ENCODE measurements around the gene LRRC8E. TPM values are rescaled to one million over a fixed set of nuclear protein-coding genes. Genes with fewer than 3 reads are reported as not detected.

Gene LRRC8E
- total RNA-seq, 1 donor from 2014 or later = under 0.01 TPM

GRCh38 chr19:7918615-7919421, 30.5 kb downstream of the LRRC8E start:
- no peak for DNase-seq (ENCODE audit: low read depth in 2 of 2)

- DNase-seq (ENCODE audit: low read depth in 2 of 2) = peak; percentile 94
Observed at GRCh38 chr19:7919610-7920518, 31.6 kb downstream of the LRRC8E start, which contains the start of gene SNAPC2. Gene SNAPC2 (plus strand): TSS chr19:7920338. CDS start chr19:7920367, 29 bp downstream.

DNA sequence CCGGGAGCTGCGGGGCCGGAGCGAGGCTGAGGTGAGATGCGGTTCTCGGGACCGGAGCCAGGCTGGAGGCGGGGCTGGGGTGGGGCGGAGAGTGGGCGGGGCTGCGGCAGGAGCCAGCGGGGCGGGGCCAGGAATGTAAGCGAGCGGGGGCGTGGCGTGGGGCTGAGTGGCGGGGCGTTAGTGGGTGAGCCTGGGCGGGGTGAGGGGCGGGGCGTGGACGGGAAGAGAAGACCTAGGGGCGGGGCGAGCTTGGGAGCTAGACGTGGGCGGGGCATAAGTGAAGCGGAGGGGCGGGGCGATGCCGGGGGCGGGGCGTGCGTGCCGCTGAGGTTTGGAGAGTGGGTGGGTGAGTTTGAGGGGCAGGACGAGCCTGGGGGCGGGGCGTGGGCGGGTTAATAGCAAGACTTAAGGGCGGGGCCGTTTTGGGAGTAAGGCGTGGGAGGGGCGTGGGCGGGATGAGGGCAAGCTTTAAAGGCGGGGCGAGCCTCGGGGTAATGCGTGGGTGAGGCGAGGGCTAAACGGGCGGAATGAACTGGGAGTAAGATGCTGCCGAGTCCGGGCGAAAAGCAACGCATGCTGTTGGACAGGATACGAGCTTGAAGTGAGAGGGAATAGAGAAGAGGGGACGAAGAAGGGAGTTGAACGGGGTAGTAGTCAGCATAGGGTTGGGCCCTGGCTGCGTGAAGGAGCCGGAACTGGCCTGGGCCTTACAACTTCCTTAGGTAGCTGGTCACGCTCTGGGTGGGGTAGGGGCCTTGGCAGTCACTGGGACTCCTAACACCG, 32.4 kb downstream of the LRRC8E start:
- peak; percentile 98 to 99 for DNase-seq (ENCODE audit: low read depth in 2 of 2)

DNA sequence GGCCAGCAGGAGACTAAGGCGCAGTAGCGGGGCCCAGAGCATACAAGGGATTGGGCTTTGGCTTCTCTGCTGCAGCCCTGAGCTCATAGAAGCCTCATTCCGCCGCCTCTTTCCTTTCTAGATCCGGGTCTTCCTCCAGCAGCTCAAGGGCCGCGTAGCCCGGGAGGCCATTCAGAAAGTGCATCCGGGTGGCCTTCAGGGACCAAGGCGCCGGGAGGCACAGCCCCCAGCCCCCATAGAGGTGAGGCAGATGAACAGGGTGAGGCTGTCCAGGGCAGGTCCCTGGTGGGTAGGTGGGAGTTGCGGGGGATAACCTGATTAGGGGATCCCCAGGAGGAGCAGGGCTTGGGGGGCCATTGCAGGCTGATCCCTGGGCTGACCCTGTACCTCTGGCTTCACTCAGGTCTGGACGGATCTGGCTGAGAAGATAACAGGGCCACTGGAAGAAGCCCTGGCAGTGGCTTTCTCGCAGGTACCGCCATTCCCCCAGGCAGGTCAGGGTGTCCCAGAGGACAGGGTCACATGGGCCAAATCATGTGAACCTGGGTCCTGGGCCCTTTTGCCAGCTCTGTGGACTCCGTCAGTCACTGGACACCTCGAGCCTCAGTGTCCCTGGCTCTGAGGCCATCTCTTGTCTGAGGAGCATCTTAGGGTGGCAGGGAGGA, 33.1 kb downstream of the LRRC8E start:
- peak in 1 of 2 donors; percentile 40 for DNase-seq (ENCODE audit: low read depth in 2 of 2)

DNA sequence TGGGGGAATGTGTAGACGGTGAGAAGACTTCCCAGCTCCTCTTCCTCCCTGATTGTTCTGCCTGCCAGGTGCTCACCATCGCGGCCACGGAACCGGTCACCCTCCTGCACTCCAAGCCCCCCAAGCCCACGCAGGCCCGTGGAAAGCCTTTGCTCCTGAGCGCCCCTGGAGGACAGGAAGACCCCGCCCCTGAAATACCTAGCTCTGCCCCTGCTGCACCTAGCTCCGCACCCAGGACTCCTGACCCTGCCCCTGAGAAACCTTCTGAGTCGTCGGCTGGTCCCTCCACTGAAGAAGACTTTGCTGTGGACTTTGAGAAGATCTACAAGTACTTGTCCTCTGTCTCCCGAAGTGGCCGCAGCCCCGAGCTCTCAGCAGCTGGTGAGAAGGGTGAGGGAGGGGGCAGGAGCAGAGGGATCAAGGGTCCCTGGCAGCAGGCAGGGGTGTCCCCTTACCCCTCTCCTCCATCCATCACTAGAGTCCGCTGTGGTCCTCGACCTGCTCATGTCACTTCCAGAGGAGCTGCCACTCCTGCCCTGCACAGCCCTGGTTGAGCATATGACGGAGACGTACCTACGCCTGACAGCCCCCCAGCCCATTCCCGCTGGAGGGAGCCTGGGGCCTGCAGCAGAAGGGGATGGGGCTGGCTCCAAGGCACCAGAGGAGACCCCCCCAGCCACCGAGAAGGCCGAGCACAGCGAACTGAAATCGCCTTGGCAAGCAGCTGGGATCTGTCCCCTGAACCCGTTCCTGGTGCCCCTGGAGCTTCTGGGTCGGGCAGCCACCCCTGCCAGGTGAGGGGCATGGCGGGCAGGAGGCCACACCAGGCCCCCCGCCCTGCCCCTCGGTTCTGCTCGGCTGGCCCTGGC, 33.9 kb downstream of the LRRC8E start:
- no peak for DNase-seq (ENCODE audit: low read depth in 2 of 2)

DNA sequence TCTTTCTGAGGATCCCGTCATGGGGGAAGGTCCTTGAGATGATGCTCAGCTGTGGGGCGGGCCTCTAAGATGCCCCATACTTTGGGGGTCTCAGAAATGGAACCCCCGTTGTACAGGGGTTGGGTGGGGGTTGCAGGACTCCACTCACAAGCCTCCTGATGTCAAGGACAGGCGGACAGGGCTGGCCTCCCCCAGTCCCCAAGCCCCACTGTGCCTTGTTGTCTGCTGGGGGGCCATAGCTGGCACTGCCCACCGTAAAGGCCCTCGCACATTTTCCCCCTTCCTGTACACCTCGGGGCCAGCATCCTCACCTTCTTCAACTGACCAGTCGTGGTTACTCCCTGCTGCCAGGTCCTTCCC, 34.5 kb downstream of the LRRC8E start:
- no peak for DNase-seq (ENCODE audit: low read depth in 2 of 2)

DNA sequence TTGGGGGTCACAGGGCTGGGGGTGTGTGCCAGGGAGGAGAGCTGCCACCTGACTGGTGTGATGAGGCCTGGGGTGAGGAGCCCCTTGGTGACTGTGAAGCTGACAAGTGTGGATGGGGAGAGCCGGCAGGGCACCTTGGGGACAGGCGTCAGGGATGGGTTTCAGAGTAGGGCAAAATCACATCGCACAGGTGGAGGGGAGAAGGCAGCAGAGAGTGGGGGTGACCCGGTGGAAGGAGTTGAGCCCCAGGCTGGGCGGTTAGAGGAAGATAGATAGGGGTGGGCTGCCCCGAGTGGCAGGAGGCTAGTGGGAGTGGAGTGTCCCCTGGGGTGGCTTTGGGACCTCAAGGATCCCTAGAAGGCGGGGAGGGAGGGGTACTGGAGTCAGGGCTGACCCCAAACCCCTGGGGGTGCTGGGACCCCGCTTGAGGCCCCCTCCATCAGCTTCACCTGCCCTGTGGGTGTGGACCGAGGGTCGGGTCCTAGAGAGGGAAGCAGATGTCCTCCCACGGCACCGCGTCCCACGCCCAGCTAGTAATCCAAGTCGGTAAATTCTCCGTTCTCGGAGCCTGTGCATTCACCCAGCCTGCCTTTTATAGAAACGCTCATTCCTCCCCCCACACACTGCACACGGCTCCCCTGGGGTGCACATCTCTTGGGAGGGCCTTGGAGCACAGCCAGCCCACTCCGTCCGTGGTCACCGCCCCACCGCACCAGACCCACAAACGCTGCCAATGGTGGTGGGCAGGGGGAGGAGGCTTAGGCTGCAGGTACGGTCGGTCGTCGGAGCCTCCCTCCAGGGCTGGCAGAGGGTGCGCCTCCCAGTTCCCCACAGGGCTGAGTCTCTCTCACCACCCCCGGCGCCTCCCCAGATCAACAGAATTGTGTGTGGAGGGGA, 35.2 kb downstream of the LRRC8E start:
- DNase-seq (ENCODE audit: low read depth in 2 of 2) = no peak

GRCh38 chr19:7924241-7924640, 35.9 kb downstream of the LRRC8E start:
- DNase-seq (ENCODE audit: low read depth in 2 of 2) = no peak

DNA sequence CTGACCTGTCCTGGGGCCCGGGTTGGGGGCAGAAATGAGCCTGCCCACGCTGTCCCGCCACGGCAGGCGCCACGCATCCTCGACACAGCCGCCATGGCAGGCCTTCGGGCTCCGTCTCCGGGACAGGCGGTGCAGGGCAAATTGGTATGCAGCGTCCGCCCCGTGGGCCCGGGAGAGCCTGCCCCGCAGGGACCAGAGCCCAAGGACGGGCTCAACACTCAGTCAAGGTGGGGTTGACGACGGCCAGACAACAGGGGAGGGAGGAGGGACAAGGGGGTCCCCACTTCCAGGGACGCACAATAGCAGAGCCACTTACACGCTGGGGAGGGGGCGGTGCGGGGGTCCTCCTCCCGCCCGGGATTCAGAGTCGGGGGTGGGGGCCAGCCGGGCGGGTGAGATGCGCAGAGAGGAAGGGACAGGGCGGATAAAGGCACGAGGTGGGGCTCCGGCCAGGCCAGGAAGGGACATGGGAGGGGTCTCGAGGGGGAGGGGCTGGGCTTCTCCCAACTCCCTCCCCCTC, 36.4 kb downstream of the LRRC8E start:
- no peak for DNase-seq (ENCODE audit: low read depth in 2 of 2)

GRCh38 chr19:7925171-7925851, 37.0 kb downstream of the LRRC8E start:
- DNase-seq (ENCODE audit: low read depth in 2 of 2) = peak; percentile 78 to 85

- DNase-seq (ENCODE audit: low read depth in 2 of 2) = peak; percentile 58 to 69
Observed at GRCh38 chr19:7926021-7926726, 37.9 kb downstream of the LRRC8E start, which contains the start of gene CTXN1. Gene CTXN1 (minus strand): TSS chr19:7926135. CDS start chr19:7925538, 597 bp downstream.

- no peak for DNase-seq (ENCODE audit: low read depth in 2 of 2)
Observed at GRCh38 chr19:7926727-7927604, 38.7 kb downstream of the LRRC8E start.

DNA sequence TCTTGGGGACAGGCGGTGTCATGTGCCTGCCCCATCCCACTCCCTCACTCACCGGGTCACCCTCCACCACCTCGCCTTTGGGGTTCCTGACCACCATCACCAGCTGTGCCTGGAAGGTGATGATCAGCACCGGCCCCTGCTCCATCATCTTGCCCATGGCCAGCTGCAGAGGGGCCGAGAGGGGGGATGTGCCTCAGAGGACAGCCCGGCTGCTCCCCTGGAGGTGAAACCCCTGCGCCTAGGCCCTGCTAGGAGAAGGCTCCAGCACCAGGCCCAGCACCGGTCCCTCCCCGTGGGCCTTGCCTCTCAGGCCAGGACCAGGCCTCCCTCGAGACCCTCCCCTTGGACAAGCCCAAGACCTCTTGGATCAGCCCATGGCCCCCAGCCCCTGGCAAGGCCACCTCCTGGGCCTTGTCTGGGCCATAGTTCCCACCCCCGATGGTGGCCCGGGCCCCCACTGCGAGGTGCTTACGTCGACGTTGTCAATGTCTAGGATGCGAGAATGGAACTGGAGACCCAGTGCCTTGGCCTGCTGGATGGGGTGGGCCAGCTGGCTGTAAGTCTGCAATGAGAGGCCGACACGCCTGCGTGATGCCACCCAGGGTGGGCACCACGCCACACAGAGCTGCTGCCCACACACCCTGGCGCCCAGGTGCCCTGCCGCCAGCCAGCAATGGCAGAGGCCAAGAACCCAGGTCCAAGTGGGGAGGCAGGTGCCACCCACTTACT, 39.5 kb downstream of the LRRC8E start:
- no peak for DNase-seq (ENCODE audit: low read depth in 2 of 2)

DNA sequence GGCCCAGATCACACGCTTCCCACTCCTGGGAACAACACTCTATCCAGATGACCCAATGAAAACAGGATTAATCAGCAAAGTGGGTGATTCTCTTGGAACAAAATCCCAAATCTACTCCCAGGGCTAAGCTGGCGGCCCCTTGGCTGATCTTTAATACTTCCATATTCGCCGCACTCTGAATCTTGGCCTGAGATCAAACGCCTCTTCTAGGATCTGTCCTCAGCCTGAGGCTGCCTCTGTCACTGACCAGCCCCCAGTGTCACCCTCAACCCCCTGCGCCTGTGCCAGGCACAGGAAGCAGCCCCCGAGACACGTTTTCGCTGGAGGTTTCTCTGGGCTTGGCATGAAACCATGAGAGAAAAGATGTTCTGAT, 40.0 kb downstream of the LRRC8E start:
- no peak for DNase-seq (ENCODE audit: low read depth in 2 of 2)

GRCh38 chr19:7928741-7929701, 40.7 kb downstream of the LRRC8E start:
- peak; percentile 61 to 77 for DNase-seq (ENCODE audit: low read depth in 2 of 2)

All from lung microvascular endothelial cell (primary cell).